ENCODE results near the gene UXS1.

The UXS1 gene

GRCh38 chr2:106068451-106068850 is 125.7 kb downstream of the UXS1 start:
- Histone ChIP-seq H3K4me1 (ENCODE audit: control insufficient read depth, insufficient read depth, low read length) (peaks cover 6% of the 10 kb centered on the region), H3K9ac (ENCODE audit: low read length) (no peak overlapping the region), H3K4me3 (ENCODE audit: low read length) (no peak overlapping the region), H3K36me3 (ENCODE audit: control insufficient read depth, insufficient read depth, low read length) (no peaks in the 10 kb centered on the region), H3K27me3 (ENCODE audit: control insufficient read depth, insufficient read depth, low read length) (no peaks in the 10 kb centered on the region), H3K27ac (ENCODE audit: low read depth, low read length) (no peak overlapping the region)

DNA sequence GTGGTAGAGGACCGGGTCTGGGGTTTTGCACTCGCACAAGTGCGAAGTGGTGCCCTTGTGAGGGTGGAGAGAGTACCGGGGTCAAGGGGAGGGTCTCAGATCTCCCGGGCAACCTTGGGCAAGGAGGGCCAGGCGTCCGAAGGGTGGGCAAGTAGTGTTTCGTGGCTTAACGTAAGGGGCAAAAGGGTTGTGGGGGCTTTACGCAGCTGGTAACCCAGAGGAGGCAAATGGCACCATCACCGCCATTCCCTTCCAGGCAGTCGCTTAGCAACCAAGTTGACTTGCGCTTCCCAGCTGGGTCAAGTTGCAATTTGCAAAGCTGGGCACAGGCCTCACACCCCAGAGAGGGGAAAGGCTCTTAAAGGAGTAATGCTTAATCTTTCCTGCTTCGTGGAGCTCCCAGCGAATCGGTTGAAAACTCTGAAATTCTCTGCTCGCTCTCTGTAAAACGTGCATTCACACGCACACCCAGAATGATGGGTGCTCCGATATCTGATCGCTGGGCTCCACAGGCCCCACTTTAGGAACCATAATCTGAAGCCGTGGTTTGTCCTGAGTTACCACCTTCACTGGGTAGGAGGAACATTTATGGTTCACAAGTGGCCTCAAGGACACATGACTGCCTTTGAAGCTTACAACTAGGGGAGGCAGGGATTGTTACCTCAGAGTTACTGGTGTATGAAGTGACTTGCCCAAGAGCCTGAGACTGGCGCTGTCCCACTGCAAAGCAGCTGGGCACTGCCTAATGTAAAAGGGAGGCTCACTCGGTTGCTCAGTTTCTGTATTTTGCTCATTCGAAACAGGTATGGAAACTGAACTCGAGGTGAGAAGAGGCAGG is 127.9 kb downstream of the UXS1 start:
- Histone ChIP-seq H3K4me1 (ENCODE audit: control insufficient read depth, insufficient read depth, low read length) (peaks cover 6% of the 10 kb centered on the region), H3K9ac (ENCODE audit: low read length) (no peak overlapping the region), H3K36me3 (ENCODE audit: control insufficient read depth, insufficient read depth, low read length) (no peaks in the 10 kb centered on the region), H3K27ac (ENCODE audit: low read depth, low read length) (no peak overlapping the region), H3K27me3 (ENCODE audit: control insufficient read depth, insufficient read depth, low read length) (no peaks in the 10 kb centered on the region), H3K4me3 (ENCODE audit: low read length) (peak overlapping the region; percentile 55)

DNA sequence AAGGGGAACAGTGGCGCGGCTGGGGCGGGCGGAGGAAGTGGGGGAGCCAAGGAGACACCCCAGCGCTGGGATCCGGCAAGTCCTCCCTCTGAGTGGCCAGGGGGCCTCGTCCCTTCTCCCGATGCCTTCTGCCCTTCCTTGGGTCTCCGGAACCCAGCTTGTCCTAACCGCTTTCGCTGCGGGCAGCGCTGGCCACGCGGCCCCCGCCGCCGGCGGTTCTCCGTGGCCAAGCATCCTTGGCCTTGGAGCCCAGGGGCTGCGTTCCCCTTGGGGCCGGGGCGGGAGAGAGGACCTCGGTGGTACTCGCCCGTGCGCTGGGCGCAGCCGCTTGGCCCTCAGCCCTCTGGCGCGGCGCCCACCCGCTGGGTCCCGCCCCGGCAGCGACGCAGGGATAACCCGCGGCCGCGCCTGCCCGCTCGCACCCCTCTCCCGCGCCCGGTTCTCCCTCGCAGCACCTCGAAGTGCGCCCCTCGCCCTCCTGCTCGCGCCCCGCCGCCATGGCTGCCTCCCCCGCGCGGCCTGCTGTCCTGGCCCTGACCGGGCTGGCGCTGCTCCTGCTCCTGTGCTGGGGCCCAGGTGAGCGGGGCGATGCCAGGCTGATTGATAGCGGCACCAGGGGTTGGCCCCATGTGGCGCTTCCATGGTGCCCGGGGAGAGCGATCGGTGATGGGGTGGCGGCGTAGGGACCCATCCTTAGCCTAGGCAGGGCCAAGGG is 128.7 kb downstream of the UXS1 start:
- H3K27ac ChIP-seq (ENCODE audit: low read depth, low read length) = no peak overlapping the region
- H3K4me3 ChIP-seq (ENCODE audit: low read length) = peak overlapping the region; percentile 55
- H3K36me3 ChIP-seq (ENCODE audit: control insufficient read depth, insufficient read depth, low read length) = no peaks in the 10 kb centered on the region
- H3K4me1 ChIP-seq (ENCODE audit: control insufficient read depth, insufficient read depth, low read length) = peaks cover 6% of the 10 kb centered on the region
- H3K9ac ChIP-seq (ENCODE audit: low read length) = no peak overlapping the region
- H3K27me3 ChIP-seq (ENCODE audit: control insufficient read depth, insufficient read depth, low read length) = no peaks in the 10 kb centered on the region

DNA sequence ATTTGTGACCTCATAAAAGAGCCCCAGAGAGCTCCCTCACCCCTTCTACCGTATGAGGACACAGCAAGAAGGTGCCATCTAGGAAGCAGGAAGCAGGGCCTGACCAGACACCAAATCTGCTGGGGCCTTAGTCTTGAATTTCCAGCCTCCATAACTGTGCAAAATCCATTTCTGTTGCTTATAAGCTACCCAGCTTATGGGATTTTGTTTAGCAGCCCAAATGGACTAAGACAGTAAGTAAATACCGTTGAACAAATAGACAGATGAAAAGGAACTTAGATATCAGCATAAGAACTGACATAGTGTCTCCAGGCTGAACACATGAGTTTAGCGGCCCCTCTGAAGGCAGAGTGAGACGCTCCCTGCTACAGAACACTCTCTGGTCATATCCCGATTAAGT is 130.9 kb downstream of the UXS1 start:
- no peak overlapping the region for H3K9ac ChIP-seq (ENCODE audit: low read length)
- no peak overlapping the region for H3K4me3 ChIP-seq (ENCODE audit: low read length)
- no peak overlapping the region for H3K27ac ChIP-seq (ENCODE audit: low read depth, low read length)
- no peaks in the 10 kb centered on the region for H3K27me3 ChIP-seq (ENCODE audit: control insufficient read depth, insufficient read depth, low read length)
- H3K36me3 ChIP-seq (ENCODE audit: control insufficient read depth, insufficient read depth, low read length) = no peaks in the 10 kb centered on the region
- H3K4me1 ChIP-seq (ENCODE audit: control insufficient read depth, insufficient read depth, low read length) = peaks cover 6% of the 10 kb centered on the region

DNA sequence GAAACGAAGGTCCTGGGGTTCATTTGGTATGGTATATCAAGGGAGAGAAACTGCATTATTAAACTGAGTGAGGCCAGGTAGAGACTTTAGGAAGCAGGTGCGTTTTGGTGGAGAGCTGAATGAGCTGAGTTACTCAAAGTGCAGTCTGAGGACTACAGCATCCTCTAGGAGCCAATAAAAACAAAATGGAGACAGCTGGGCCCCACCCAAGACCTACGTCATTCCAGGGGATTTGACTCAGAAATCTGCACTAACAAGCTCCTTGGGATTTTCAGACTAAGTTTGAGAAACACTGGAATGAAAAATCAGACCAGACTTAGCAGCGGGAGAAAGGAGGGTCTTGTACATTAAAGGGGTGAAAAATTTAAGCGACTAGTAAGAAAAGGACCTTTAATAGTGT is 131.5 kb downstream of the UXS1 start:
- H3K36me3 ChIP-seq (ENCODE audit: control insufficient read depth, insufficient read depth, low read length) = no peaks in the 10 kb centered on the region
- H3K27ac ChIP-seq (ENCODE audit: low read depth, low read length) = no peak overlapping the region
- H3K4me3 ChIP-seq (ENCODE audit: low read length) = no peak overlapping the region
- no peak overlapping the region for H3K9ac ChIP-seq (ENCODE audit: low read length)
- H3K27me3 ChIP-seq (ENCODE audit: control insufficient read depth, insufficient read depth, low read length) = no peaks in the 10 kb centered on the region
- H3K4me1 ChIP-seq (ENCODE audit: control insufficient read depth, insufficient read depth, low read length) = peaks cover 6% of the 10 kb centered on the region

DNA sequence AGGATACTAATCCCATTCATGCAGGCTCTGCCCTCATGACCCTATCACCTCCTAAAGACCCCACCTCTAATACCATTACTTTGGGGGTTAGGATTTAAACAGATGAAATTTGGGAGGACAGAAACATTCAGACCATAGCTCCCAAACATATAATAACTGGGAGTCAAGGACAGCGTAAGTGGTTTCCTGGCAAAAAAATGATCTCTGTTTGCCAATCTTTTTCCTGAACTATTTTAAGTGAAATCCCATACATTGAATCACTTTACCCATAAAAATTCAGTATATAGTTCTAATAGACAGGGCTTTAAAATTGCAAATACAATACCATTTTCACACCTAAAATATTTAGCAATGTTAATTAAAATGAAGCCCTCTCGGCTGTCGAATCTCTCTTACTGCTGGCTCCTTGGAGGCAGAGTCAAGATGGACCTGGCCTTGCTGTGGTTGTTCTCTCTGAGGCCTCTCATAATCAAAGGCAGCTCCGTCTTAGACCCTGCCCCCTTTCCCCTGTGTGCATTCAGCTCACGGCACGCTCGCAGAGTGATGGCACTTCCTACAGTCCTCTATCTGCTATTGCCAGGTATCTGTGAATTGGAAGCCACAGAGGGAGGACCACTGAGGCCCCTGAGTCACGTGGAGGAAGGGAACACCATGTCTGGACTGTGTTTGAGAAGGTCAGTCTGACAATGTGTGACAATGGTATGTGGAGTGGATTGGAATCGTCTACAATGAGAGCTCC is 132.3 kb downstream of the UXS1 start:
- Histone ChIP-seq H3K36me3 (ENCODE audit: control insufficient read depth, insufficient read depth, low read length) (no peaks in the 10 kb centered on the region), H3K27me3 (ENCODE audit: control insufficient read depth, insufficient read depth, low read length) (no peaks in the 10 kb centered on the region), H3K4me1 (ENCODE audit: control insufficient read depth, insufficient read depth, low read length) (peaks cover 6% of the 10 kb centered on the region), H3K4me3 (ENCODE audit: low read length) (no peak overlapping the region), H3K27ac (ENCODE audit: low read depth, low read length) (no peak overlapping the region), H3K9ac (ENCODE audit: low read length) (no peak overlapping the region)

DNA sequence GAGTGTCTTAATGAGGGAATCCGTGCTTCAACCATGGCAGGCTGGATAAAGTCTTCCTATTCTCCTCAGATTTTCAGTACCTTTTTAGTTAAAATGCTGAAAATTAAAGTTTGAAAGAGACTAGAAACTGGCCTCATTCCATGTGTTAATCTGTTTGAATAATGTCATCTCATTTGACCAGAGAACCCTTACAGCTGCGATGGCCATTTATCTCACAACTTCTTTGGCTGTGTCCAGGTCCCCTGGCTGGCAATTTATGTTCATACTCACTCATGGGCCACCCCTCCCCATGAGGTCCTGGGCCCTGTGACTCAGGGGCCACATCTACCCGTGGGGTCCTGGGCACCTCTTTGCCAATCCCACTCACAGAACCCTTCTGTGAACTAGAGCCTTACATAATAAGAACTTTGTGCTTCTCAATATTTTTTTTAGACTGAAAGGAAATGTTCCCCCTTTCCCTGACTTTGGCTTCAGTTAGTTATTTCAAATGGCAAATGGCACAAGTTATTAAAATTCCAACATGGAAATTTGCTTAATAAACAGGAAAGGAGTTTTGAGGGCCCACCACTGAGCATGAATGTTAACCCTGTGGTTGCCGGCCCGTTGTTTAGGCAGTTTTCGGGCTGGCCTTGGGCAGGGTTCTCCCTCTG is 134.6 kb downstream of the UXS1 start:
- Histone ChIP-seq H3K4me3 (ENCODE audit: low read length) (no peak overlapping the region), H3K36me3 (ENCODE audit: control insufficient read depth, insufficient read depth, low read length) (no peaks in the 10 kb centered on the region), H3K4me1 (ENCODE audit: control insufficient read depth, insufficient read depth, low read length) (no peaks in the 10 kb centered on the region), H3K27me3 (ENCODE audit: control insufficient read depth, insufficient read depth, low read length) (no peaks in the 10 kb centered on the region), H3K27ac (ENCODE audit: low read depth, low read length) (no peak overlapping the region), H3K9ac (ENCODE audit: low read length) (no peak overlapping the region)

DNA sequence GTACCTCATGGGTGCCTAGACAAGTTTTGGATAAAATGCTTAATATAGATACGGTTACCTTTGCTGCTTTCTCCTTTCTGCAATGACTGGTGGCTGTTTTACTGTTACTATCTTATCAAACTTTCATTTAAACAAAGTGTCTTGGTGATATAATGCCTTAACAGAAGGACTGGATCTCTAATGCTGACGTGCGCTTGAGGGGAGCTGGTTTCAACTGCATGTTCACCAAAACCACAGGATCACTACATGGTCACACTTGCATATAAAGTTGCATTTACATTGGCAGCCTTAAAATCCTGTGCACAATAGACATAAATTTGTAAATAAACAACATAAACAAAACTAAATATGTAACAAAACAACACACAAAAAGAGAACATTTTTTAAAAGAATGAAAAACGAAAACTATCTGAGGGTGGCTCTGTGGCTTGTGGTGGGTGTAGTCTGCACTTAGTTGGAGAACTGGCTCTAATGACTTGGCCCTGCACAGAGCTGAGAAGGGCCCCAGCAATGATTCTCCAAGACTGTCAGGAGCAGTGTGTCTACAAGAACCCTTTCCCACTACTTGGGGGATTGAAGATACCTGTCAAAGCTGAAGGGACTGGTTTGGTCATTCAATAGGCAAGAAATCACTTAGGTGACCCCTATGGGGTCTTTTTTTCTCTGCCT is 135.5 kb downstream of the UXS1 start:
- H3K27me3 ChIP-seq (ENCODE audit: control insufficient read depth, insufficient read depth, low read length) = no peaks in the 10 kb centered on the region
- H3K27ac ChIP-seq (ENCODE audit: low read depth, low read length) = no peak overlapping the region
- H3K4me1 ChIP-seq (ENCODE audit: control insufficient read depth, insufficient read depth, low read length) = no peaks in the 10 kb centered on the region
- H3K9ac ChIP-seq (ENCODE audit: low read length) = no peak overlapping the region
- H3K36me3 ChIP-seq (ENCODE audit: control insufficient read depth, insufficient read depth, low read length) = no peaks in the 10 kb centered on the region
- H3K4me3 ChIP-seq (ENCODE audit: low read length) = no peak overlapping the region

GRCh38 chr2:106057206-106057605 is 136.9 kb downstream of the UXS1 start:
- Histone ChIP-seq H3K36me3 (ENCODE audit: control insufficient read depth, insufficient read depth, low read length) (no peaks in the 10 kb centered on the region), H3K27ac (ENCODE audit: low read depth, low read length) (no peak overlapping the region), H3K27me3 (ENCODE audit: control insufficient read depth, insufficient read depth, low read length) (no peaks in the 10 kb centered on the region), H3K4me3 (ENCODE audit: low read length) (no peak overlapping the region), H3K4me1 (ENCODE audit: control insufficient read depth, insufficient read depth, low read length) (no peaks in the 10 kb centered on the region), H3K9ac (ENCODE audit: low read length) (no peak overlapping the region)

DNA sequence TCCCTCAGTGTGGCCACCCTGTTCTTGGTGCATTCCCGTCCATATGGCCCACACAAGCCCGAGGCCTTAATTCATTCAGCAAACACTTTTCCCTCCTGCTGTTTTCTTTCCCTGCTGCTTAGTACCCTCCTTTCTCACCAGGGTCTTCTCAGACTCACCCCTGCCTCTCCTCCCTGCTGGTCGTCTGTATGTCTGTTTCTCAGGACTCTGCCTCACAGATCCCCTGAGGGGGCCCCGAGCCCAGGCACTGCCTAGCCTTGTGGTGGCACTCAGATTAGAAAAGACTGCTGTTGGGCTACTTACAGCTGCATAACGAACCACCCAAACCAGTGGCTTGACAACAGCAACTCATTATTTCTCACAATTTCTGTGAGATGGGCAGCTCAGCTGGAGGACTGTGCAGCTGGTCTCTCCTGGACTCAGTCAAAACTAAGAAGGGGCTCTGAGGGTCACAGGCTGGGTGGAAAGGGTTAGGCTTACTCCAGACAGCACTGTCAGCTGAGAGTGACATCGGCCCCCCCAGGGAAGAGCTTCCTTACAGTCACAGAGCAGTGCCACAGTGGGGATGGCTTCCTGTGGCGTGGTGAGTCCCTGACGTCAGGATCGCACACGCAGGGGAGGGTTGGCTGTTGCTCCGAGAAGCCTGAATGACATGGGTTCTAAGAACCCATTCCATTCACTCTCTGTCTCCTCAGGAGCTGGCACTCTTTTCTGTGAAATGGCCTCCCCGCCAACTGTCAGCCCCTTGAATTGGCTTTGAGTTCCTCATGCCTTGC is 139.0 kb downstream of the UXS1 start:
- Histone ChIP-seq H3K9ac (ENCODE audit: low read length) (no peak overlapping the region), H3K36me3 (ENCODE audit: control insufficient read depth, insufficient read depth, low read length) (no peaks in the 10 kb centered on the region), H3K4me1 (ENCODE audit: control insufficient read depth, insufficient read depth, low read length) (no peaks in the 10 kb centered on the region), H3K27me3 (ENCODE audit: control insufficient read depth, insufficient read depth, low read length) (no peaks in the 10 kb centered on the region), H3K27ac (ENCODE audit: low read depth, low read length) (no peak overlapping the region), H3K4me3 (ENCODE audit: low read length) (no peak overlapping the region)

DNA sequence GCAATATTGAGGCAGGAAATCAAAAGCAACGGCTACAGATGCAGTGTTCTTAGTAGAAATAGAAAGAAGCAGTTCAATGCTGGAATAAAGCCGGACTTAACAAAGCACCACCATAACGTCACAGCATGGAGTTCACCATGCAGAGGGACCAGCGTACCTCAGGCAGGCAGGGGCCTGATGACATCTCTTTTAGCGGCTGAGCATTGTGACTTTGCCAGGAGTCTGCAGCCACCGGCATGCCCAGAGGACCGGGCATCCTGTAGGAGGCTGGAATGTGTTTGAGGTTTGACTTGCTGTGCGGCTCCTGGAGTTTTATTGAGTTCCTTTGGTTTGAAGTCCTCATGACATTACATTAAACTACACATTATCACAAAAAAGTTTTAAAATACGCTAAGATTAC is 139.8 kb downstream of the UXS1 start:
- H3K4me3 ChIP-seq (ENCODE audit: low read length) = no peak overlapping the region

More for the DNA sequence above, 139.8 kb downstream of the UXS1 start:
- no peak overlapping the region for H3K9ac ChIP-seq (ENCODE audit: low read length)
- H3K4me1 ChIP-seq (ENCODE audit: control insufficient read depth, insufficient read depth, low read length) = no peaks in the 10 kb centered on the region
- H3K27ac ChIP-seq (ENCODE audit: low read depth, low read length) = no peak overlapping the region
- no peaks in the 10 kb centered on the region for H3K27me3 ChIP-seq (ENCODE audit: control insufficient read depth, insufficient read depth, low read length)
- H3K36me3 ChIP-seq (ENCODE audit: control insufficient read depth, insufficient read depth, low read length) = no peaks in the 10 kb centered on the region
